Stimulated activated CD8-positive, alpha-beta memory T cell treated with anti-CD3 and anti-CD28 coated beads, Interleukin-4, amount 100 ng/mL, for 1 hour (primary cell): Measurements from ENCODE around the gene ZNF865.

Experiments used
- DNase-seq, 2 donors: peaks; one replicate each; pipeline ENCODE4 v3.0.0-alpha.2; 2020; ENCODE audit warnings: low read depth in 2 of 2, low spot score in 1 of 2

Gene ZNF865

DNA sequence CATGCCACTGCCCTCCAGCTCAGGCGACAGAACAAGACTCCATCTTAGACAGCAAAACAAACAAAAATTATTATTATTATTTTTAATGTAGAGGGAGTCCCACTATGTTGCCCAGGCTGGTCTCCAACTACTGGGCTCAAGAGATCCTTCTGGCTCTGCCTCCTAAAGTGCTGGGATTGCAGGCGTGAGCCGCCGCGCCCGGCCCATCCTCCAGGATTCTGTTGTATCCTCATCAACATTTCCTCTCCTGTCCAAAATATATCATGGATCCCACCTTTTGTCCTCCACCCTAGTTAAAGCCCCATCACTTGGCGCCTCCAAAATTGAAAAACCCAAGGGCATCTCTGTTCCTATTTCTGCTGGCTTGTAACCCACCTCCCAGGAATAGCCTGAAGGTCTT lies 17.7 kb downstream of the ZNF865 start:
- DNase-seq = no peak

DNA sequence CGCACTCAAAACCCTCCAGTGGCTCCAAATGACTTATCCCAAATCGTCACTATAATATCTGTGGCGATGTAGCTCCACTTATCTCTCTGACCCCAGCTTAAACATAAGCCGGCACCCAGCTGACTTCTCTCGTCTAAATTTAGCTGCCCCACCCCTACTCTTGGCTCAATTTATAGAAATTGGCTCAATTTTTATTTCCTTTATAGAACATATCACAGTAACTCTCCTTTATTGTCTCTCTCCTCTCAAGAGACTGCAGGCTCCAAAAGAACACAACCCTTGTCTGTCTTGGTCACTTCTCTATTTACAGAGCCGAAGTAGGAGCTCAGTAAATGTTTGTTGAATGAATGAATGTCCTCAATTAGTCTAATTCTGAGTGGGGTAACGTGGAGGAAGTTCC lies 18.1 kb downstream of the ZNF865 start:
- DNase-seq = no peak

DNA sequence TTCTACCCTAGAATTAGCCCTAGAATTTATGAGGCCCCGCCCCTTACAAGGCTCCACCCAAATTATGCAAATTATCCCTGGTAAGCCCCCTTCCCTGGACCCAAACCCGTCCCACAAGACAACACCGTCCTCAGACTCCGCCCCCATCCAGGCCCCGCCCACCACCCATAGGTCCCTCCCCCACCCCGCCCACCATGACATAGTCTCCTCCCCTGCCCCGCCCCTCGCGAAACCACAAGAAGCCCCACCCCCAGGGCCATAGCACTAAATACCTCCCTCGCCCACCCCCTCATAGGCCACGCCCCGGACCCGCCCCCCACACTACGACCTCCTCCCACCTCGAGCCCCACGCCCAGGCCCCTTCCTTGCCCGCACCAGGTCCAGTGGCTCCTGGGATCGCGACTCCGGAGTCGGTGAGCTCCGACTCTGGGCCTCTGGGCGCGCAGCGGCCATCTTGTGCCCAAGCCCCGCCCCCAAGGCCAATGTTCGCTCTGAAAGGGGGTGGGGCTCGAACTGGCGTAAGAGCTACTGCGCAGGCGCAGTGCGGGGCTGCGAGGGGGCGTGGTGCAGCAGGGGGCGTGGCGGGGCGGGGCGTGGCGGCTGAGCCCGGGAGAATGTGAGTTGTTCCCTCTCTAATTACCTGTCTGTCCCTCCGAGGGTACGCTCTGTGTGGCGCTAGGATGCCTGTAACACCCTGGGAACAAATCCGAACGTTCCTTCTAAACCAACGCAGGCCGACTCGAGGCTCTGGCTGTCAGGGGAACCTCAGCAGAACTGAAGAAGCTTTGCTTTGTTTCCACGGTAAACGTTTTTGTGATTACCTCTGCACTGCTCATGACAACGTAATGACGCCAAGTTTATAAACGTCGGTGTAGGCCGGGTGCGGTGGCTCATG lies 18.9 kb downstream of the ZNF865 start, which contains the start of gene ZNF784:
ZNF784 (minus strand) TSS at position 458 of the 895 bp plus-strand sequence; CDS start at position 453, 5 bp downstream.
- peak; percentile 84 to 91 for DNase-seq

DNA sequence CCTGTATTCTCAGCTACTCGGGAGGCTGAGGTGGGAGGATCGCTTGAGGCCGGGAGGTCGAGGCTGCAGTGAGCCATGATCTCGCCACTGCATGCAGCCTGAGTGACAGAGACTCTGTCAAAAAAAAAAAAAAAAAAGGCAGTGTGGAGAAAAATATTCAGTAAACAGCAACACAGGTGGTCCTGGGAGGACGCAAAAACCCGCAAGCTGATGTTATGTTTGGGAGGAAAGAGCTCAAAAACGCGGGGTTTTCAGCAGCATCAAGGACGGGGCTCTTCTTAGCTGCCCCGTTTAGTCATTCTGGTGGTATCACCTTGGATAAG lies 19.5 kb downstream of the ZNF865 start:
- DNase-seq = no peak

DNA sequence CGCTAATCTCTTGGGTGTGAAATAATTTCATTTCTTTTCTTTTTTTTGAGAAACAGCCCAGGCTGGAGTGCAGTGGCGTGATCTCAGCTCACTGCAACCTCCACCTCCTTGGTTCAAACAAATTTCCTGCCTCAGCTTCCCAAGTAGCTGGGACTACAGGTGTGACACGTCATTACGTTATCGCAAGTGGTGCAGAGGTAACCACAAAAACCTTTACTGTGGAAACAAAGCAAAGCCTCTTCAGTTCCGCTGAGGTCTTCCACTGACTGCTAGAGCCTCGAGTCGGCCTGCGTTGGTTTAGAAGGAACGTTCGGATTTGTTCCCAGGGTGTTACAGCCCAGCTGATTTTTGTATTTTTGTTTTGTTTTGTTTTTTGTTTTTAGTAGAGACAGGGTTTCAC lies 20.9 kb downstream of the ZNF865 start:
- no peak for DNase-seq

DNA sequence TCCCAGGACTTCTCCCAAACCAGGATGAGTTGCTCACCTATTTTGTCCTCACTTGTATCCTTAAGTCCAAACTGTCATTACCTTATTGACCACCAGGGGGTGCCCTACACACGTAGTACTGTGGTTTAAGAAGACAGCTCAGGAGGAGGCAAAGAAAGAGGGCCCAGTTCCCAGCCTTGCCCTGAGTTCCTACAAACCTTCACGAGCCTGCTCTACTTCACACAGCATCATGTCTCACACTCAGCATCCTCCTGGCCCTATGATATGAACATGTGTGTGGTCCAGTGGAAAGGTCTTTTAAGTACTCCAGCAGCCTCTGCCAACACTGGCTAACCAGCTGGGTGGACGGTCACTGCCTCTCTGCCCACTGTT lies 27.0 kb downstream of the ZNF865 start:
- DNase-seq = peak; percentile 76 to 80

DNA sequence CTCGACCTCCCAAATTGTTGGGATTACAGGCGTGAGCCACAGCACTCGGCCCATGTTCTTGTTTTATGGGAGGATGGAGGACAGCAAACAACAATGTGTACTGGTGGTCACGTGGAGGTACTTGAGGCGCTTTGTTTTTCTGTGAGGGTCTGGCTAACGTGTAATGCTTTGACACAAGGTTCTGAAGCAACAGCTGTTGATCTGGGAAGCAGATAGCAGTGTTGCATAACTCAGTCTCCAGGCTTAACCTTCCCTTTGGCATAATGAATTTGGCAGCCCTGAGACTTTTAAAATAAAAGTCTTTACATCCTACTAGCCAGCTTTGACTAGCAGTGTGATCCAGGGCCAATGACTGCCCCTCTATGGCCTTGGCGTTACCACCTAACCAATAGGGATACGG lies 28.4 kb downstream of the ZNF865 start:
- DNase-seq = no peak

DNA sequence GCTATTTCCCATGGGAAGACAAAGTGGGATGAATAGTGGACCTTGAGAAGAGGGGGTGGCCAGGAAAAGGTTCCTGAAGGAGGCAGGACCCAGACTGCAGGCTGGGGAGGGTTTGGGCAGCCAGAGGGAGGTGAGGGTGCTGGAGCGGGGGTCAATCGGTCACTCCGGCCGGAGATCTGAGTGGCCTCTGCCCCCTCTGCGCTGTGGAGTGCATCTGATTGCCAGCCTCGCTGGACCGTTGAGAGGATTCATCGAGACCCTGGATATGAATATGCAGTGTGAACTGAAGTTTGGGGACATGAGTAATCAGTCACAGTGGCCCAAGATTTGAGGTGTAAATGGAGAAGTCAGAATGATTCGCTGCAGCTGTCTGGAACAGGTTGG lies 29.9 kb downstream of the ZNF865 start:
- DNase-seq = no peak

DNA sequence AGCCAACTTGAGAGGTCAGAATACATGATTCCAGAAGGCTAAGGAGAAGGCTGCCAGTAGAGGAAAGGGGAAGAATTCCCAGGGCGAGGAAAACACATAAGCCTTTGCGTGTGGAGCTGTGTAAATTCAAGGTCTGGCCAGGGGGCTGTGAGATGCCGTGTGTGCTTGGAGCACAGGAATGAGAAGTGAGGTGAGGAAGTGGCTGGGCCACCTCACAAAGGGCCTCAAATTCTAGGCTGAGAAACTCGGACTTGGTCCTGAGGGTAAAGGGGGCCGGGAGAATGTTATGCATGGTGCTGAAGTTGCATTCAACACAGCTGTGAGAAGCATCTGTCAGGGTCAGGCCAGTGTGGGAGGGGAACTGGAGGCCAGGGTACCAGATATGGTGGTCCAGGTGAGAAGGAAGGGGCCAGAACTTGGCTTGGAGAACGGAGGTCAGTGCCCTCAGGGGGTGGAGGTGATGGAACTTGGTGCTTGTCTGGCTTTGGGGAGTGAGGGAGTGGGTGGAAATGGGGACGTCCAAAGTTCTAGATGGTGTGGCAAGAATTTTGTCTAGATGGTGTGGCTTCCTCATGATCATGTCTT lies 30.5 kb downstream of the ZNF865 start:
- no peak for DNase-seq

DNA sequence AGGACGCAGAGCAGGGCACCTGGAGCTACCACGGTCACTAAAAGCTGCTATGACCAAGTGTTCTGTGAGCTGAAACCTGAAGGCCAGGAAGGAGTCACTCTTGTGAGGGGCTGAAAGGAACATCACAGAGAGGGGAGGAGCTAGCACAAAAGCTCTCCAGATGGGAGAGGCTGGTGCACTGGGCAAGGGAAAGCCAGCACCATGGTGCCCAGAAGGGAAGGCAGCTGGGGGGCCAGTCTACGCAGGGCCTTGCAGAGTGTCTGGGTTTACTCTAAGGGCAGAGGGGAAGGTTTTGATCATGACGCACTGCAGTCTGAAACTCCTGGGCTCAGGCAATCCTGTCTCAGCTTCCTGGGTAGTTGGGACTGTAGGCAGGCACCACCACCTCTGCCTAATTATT lies 31.3 kb downstream of the ZNF865 start:
- no peak for DNase-seq

DNA sequence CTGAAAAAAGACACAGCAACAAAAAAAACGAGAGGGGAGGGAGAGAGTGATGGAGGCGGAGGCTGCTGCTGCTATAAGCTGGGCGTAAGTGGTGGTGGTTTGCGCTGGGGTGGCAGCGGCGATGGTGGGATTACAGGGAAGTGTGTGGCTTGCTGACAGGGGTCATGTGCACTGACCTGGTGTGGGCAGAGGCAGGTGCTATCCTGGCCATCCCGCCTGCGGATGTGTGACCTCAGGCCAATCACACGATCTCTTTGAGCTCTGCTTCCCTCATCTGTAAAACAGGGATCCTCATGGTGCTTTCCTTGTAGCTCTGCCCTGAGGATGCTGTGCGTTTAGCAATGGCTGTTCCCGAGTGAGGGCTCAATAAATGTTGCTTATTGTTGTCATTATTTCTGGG lies 32.1 kb downstream of the ZNF865 start:
- no peak for DNase-seq

DNA sequence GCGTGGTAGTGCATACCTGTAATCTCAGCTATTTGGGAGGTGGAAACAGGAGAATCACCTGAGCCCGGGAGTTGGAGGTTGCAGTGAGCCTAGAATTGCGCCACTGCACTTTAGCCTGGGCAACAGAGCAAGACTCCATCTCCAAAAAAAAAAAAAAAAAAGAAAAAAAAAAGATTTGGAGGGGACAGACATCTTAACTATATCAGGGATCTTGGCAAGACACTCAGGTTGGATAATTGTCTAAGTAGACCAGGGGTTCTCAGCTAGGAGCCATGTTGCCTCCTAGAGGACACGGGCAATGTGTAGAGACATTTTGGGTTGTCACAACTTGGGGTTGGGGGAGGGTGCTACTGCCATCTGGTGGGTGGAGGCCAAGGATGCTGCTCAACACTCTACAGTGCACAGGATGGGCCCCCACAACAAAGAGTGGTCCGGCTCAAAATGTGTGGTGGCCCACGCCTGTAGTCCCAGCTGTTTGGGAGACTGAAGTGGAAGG lies 33.5 kb downstream of the ZNF865 start:
- no peak for DNase-seq

DNA sequence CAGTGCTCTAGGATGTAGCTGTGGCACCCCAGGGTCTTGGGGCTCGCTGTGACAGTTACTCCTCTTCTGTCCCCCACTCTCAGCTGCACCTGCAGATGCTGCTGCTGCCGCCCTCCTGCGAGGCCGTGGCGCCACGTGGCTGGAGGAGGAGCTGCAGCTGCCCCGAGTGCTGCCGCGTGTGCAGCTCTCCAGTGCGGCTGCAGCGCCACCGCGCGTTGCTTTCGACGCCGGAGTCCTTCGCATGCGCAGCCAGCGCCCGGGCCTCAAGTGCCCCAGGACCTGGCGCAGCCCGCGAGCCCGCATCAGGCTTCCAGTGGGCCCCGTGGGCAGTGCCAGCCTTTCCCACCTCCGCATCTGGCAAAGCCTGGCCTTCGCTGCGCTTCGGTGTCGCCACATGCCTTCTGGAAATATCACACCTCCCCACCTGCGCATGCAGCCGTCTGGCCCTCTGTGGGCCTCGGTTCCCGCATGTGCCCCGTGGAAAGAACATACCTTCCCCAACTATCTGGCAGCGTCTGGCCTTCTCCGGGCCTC lies 34.7 kb downstream of the ZNF865 start:
- no peak for DNase-seq

DNA sequence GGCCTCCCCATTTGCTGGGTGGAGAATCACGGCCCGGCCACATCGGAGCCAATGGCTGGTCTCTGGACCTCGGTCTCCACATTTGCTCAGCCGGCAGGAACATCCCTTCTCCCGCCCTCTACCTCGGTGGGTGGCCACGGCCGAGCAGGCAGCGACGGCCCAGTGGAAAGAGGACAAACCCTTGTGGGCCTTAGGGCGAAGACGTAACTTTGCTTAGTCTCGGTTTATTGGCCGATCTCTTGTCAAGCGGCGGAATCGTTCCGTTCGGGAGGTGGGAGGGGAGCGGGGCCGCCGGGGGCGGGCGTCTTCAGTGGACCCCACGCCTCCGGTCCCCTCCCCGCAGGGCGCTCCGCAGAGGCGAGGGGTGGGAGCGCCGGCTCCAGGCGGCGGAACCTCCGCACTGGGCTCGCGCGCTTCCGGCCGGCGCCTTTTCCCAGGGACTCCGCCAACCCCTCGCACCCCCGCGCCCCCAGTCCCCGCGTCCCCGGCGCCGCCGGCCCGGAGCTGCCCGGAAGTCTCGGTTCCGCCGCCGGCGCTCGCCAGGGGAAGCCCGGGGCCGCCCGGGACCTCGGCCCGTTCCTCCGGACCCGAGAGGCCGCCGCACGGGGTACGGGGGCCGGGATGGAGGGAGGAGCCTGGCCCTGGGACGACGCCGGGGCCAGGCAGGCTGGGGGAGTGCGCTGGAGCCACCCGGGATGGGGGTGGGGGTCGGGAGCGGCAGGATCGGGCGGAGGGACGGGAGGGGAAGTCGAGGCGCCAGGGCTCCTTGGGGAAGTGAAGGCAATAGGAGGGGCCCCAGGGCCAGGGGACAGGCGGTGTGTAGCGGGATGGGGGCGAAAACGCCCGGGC lies 35.4 kb downstream of the ZNF865 start, which contains the start of gene ZNF580:
ZNF580 (plus strand) TSS at position 426 of the 849 bp plus-strand sequence. CDS start 1,507 bp downstream, outside the sequence.
- no peak for DNase-seq

DNA sequence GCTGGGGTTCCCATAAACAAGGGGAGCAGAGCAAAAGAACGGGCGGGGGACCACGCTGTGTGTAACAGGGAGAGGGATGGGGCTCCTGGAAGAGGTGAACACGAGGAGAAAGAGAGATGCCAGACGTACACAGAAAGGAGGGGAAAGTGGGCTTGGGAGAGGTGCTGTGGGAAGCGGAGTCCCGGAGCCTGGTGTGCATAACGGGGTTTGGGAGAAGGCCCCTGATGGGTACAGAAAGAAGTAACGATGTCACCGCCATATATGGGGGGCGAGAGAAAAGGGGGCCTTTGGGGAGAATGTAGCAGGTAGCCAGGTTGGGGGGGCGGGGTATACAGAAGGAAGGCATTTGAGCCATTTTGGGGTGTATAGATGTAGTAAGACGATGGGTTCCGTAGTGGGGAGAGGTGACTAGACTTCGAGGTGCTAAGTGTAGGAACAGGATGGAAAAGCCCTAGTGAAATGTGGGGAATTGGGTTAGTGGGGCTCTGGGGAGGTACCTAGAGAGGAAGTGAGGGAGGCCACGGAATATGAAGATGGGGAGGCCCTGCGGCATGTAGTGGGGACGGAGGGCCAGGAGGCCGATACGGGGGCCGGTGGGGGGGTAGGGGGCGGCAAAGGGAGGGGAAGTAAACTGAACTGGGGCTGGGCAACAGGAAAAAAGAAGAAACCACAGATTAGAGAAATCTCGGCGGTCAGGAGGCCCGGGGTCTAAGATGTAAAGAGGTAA lies 36.1 kb downstream of the ZNF865 start:
- no peak for DNase-seq

DNA sequence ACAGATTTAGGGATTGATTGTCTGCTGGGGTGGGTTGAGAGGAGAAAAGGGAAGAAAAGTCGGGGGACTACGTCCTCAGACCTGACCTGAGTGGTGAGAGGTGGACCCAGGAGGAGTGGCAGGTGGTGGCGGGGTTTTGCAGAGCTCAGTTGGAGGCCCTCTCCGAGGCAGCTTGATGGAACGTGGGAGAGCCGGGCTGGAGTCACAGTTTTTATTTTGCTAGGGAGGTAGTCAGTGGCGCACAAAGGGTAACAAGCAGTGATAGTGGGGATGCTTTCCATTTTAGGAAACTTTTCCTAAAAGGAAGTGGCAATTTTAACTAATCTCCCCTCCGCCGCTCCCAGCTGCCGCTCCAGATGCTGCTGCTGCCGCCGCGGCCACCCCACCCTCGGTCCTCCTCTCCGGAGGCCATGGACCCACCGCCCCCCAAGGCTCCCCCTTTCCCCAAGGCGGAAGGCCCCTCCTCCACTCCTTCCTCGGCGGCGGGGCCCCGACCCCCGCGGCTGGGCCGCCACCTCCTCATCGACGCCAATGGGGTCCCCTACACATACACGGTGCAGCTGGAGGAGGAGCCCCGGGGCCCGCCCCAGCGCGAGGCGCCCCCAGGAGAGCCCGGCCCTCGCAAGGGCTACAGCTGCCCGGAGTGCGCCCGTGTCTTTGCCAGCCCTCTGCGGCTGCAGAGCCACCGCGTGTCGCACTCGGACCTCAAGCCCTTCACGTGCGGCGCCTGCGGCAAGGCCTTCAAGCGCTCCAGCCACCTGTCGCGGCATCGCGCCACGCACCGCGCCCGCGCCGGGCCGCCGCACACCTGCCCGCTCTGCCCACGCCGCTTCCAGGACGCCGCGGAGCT lies 36.9 kb downstream of the ZNF865 start:
- no peak for DNase-seq

DNA sequence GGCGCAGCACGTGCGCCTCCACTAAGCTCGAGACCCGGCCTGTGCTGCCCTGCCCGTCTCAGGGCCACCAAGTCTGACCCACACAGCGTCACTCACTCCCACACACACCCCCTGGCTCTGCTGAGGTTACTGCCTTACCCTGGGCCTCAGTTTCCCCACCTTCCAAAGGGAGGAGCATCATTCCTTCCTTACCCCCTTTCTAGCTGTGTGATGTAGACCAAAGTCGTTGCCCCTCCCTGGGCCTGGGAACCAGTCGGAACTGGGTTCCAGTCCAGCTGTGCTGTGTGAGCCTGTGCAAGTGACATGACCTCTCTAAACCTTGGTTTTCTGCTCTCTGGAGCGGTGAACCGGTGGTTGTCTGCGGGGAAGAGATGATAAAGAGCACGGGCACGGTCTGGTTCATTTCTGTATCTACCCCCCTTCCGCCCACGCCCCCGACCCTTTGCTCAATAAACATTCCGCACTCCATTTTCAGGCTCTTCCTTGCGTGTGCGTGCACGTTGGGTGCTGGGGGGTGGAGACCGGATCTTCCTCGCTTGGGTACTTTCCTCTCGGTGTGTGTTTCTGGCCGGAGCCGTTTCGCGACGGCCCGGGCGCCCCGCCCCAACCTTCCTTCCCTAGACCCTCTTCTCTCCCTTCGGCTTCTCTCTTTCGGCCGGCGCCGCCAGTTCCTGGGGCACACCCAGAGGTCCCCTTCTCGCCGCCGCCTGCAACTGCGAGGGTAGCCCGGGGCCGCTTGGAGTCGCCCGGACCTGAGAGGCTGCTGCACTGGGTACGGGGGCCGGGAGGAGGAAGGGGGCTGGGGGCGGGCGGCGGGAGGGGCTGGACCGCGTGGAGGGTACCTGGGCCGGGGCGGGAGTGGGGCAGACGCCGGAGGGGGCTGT lies 37.8 kb downstream of the ZNF865 start, which contains the start of gene ZNF581:
ZNF581 (plus strand) TSS at position 647 of the 884 bp plus-strand sequence. CDS start 923 bp downstream, outside the sequence.
- DNase-seq = peak in 1 of 2 donors; percentile 47

DNA sequence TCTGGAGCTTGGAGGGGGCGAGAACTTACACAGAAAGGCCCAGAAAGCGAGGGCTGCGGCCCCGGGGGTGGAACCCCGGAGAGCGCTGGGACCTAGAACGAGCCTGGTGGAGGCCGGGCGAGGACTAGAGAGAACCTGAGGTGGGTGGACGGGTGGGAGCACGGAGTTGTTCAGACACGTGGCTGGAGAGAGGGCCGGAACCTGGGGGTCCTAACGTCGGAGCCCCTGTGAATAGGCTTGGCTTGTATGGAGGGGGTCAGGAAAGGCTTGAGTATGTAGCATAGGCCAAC lies 38.4 kb downstream of the ZNF865 start:
- no peak for DNase-seq
